NK-92 treated with Interleukin-12 subunit alpha and Interleukin-12 subunit beta, amount 100 ng/mL, for 24 hours (cell line): Measurements from ENCODE around the gene DLEC1.
"Not testable (repeated sequence)": the region's sequence is repeated elsewhere in the genome, so short reads cannot be mapped to it uniquely, and the experiment has no call there.

Experiments used
- DNase-seq: peaks from one replicate; lab custom pipeline; 2025; lab: John Stamatoyannopoulos, UW

The DLEC1 gene

DNA sequence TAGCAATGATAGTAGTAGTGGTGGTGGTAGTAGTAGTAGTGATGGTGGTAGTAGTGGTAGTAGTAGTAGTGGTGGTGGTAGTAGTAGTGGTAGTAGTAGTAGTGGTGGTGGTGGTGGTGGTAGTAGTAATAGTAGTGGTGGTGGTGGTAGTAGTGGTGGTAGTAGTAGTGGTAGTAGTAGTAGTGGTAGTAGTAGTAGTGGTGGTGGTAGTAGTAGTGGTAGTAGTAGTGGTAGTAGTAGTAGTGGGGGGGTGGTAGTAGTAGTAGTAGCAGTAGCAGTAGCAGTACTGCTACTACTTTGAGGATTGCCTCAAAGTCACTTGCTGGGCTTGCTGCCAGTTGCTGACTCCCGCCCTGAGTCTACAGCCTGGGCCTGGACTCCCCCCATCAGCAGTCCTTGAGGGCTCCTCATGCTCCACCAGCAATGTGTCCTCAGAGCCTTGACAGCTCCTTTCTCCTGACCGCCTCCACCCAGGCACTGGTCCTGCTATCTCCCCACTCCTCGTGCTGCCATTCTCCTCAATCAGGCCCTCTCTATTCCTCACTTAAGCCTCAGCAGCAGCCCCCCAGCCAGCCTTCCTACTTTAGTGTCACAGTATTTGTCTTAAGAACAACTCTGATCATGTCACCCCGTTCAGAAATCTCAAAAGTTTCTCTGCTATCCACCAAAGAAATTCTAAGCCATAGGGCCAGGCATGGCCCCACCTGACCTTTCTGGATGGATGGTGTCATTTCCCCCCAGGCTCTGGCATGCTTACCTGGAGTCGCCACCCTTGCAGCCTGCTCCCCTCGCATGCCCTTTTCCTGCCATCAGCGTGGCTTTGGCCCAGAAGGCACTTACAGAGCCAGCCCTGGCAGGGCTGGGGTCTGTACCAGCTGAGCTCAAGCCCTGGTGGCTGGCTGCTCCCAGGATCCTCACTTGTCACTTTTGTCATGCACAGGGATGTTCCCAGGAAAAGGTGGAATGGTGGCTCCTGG, 45.6 kb downstream of the DLEC1 start:
- no peak for DNase-seq

DNA sequence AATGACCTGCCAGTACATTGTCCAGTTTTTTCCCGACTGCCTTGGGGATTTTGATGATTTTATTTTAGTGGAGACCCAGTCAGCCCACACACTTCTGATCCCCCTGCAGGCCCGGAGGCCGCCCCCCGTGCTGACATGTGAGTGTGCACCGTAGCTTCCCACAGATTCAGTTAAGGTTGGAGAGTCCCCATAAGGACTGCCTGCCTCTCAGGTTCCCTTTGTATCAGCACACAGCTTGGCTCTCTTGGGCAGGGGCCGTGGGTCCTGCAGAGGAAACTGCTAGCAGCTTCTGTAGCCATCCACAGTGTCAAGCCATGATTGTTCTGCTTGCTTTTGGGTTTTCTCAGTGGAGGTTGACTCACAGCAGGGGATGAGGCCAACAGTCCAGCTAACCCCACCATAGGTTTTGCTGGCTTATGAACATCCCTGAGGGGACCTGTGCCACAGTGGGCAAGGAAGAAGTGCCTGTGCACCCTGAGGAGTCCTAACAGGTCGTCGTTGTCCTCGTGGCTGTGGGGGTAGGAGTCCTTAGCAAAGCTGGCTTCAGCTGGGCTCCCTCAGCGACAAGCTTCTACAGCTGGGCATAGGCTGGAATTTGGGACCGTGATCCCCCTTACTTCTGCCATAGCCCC, 46.4 kb downstream of the DLEC1 start:
- DNase-seq = no peak

DNA sequence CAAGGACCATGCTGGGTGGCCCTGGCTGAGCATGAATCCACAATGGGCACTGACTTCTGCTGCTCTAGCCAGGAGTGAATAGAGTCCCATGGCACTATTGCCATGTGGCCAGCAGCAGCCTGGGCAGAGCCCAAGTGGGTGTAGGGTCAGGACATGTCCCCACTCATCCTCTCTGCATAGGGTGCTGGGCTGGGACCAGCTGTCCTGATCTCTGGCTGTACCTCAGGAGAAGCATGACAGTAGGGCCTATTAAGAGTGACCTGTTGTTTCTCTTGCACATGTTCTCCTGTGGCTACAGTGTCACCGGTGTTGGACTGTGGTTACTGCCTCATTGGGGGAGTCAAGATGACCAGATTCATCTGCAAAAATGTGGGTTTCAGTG, 46.9 kb downstream of the DLEC1 start:
- no peak for DNase-seq

- DNase-seq = no peak
These were observed 47.5 kb downstream of the DLEC1 start for GRCh38 chr3:38086496-38086895.

DNA sequence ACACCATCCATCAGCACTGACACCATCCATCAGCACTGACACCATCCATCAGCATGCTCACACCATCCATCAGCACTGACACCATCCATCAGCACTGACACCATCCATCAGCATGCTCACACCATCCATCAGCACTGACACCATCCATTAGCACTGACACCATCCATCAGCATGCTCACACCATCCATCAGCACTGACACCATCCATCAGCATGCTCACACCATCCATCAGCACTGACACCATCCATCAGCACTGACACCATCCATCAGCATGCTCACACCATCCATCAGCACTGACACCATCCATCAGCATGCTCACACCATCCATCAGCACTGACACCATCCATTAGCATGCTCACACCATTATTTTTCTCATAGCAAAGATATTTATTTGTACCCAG, 48.3 kb downstream of the DLEC1 start:
- not testable (repeated sequence) for DNase-seq

- no peak for DNase-seq
These were observed 49.4 kb downstream of the DLEC1 start for GRCh38 chr3:38088126-38089078.

GRCh38 chr3:38089163-38089562, 50.2 kb downstream of the DLEC1 start:
- DNase-seq = no peak

- DNase-seq = no peak
These were observed 51.4 kb downstream of the DLEC1 start for GRCh38 chr3:38090453-38090852.

GRCh38 chr3:38094999-38095398, 56.0 kb downstream of the DLEC1 start:
- DNase-seq = no peak

DNA sequence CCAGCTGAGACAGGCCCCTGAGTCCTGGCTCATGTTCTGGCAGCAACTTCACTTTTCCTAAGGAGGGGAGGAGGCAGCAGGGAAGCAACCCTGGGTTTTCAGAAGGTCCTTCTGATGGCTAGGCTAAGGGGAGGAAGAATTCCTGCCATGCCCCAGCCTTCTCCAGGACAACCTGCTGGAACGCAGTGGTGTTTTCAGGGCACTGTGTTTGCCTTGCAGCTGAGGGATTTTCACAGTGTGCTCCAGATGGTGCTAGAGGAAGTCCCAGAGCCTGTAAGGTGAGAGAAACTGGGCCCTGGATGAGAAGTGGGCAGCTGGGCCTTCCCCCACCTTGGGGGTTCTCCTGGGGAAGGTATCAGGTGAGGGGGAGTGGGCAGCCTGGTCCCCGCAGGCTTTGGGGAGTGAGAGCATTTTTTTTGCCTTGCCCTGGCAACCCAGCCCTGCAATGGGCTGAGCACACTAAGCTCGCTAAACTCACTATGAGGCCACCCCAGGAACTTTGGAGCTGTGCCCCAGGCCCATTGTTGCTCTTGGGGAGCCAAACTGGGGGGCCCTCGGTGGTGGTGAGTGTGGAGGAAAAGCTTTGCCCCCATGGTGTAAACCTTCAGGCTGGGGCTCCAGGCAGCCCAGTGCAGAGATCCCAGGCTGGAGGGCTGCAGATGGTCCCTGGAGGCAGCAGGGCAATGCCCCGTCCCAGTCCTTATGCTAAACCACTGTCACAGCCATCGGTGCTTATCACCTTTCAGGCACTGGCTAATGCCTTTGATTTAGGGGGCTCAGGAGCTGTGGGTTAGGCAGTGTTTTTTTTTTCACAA, 56.9 kb downstream of the DLEC1 start:
- DNase-seq = no peak

DNA sequence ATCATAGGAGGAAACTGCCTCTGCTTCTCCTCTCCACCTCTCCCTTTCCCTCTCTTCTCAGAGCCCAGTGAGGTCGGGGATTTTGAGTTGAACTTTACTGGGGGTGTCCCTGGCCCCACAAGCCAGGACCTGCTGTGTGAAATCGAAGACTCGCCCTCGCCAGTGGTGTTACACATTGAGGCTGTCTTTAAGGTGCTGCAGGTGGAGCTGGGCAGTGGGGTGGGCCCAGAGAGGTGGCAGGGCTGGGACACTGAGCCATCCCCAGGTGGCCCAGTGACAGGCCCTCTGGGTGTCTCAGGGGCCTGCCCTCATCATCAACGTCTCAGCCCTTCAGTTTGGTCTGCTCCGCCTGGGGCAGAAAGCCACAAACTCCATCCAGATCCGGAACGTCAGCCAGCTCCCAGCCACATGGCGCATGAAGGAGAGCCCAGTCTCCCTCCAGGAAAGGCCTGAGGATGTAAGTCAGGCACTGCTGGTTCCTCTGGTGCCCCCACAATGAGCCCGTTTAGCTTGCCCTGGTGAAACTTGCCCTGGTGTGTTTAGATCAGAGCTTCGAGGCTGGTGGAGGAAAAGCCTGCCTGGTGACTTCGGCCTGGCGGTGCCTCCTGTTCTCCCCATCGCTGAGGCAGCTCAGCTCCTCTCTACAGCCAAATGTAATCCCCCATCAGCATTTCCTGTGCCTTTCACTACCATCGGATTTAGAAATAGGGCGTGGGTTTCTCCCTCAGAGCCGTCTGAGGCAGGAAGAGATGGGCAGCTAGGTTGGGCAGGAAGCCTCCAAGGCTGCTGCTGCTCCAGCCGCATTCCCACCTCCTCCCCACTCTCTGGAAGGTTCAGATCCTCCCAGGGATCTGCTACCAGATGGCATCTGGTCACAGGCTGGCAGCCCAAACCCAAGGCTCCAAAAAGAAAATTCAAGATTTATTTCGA, 58.7 kb downstream of the DLEC1 start:
- no peak for DNase-seq

DNA sequence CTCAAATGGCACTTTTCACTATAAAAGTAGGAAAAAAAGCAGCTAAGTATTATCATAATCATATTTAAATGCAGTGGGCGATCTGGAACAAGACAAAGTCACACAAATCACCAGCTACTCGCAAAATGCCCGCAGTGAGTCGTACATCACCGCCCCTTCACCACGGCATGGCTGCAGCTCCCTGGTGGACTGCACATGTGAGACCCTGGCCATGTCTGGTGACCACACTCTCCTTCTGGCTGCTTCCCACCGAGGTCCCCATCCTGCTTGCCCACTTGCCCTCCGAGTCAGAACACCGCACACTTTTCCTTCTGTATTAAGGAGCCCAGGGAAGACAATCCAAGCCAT, 59.3 kb downstream of the DLEC1 start:
- DNase-seq = no peak

DNA sequence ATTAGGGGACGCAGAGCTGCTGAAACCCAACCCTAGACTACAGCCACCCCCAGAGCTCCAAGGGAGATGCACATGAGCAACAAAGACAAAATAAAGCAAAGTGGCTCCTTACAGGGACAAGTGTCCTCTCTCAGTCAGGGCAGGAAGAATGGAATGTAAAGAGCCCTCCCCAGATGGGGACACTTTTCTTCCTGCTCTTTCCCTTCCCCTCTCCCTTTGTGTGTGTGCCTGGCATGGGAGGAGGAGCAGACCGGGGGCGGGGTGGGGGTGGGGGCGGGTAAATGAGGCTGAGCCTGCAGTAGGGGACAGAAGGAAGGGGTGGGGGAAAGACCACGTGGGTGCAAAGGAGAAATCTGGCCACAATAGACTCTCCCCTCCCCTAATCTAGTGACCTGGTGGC, 60.5 kb downstream of the DLEC1 start:
- DNase-seq = no peak

GRCh38 chr3:38100498-38100897, 61.5 kb downstream of the DLEC1 start:
- no peak for DNase-seq

- DNase-seq = no peak
These were observed 62.9 kb downstream of the DLEC1 start for GRCh38 chr3:38101811-38102443.

DNA sequence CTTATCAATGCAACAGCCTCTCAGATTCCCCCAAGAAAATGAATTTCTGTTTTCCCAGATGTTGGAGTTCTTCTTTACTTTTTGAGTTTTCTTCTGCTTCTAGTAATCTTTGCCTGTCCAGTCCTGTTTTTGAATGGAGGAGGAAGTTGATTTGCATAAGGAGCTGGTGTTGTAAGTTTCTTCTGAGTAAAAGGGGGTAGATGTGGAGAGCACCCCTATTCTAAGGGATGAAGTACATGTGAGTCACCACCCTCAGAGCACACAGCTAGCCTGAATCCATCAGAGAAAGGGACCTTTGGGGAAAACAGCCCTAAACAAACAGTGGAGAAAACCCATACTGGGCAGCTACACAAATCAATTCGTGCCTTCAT, 63.4 kb downstream of the DLEC1 start:
- DNase-seq = no peak

DNA sequence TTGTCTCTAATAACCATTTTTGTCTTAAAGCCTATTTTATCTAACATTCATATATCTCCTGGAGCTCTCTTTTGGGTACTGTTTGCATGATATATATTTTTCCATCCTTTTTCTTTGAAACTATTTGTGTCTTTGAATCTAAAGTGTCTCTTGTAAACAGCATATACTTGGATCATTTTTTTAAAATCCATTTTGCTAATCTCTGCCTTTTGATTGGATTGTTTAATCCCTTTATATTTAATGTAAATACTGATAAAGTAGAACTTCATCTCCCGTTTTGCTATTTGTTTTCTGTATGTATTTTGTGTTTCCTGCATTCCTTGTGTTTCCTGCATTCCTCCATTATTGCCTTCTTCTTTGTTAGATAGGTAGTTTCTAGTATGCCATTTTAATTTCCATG, 66.5 kb downstream of the DLEC1 start:
- DNase-seq = no peak

- DNase-seq = no peak
These were observed 69.1 kb downstream of the DLEC1 start for GRCh38 chr3:38107911-38108648.
